Melanocyte of skin (primary cell): Measurements from ENCODE around the gene PIERCE2. TPM values are rescaled to one million over a fixed set of nuclear protein-coding genes. Genes with fewer than 3 reads are reported as not detected.

Source experiments
- total RNA-seq, 2 donors: library from RNA; depleted of rRNA; stranded (reverse); fragments of >200 nt; gene quantifications; 2 replicates each; pipeline ENCODE4 v1.2.3, GENCODE V29; 2012

PIERCE2 gene
- total RNA-seq = 1 to 10 TPM; 1.4 to 3.7 TPM

GRCh38 chr15:55408012-55408928 is at the start of gene PIERCE2, which contains the start of gene CCPG1:
Gene PIERCE2 (plus strand): TSS chr15:55408495. CDS start chr15:55408769, 274 bp downstream.
Gene CCPG1 (minus strand): TSS chr15:55408359. CDS start chr15:55389424, 18,935 bp downstream.

Other genes with a start within 250 kb of the PIERCE2 start
- gene RSL24D1, start 211.6 kb upstream of the PIERCE2 start, total RNA-seq = 10 to 100 TPM; 21.0 to 45.3 TPM
- 100 to 1,000 TPM; 106 to 238 TPM for gene RAB27A, start 118.7 kb upstream of the PIERCE2 start, total RNA-seq
- gene PIGBOS1, start 89.4 kb upstream of the PIERCE2 start, total RNA-seq = 1 to 10 TPM; 5.5 to 6.0 TPM
- gene PIGB, start 89.3 kb upstream of the PIERCE2 start, total RNA-seq = 10 to 100 TPM; 31.3 to 43.0 TPM
- 10 to 100 TPM; 23.0 to 27.5 TPM for gene CCPG1, start 136 bp upstream of the PIERCE2 start, total RNA-seq
- 1 to 10 TPM; 2.8 to 3.0 TPM for gene DNAAF4, start 99.7 kb downstream of the PIERCE2 start, total RNA-seq
- 1 to 10 TPM; 6.3 to 8.9 TPM for gene PYGO1, start 179.8 kb downstream of the PIERCE2 start, total RNA-seq